GM12878 (cell line): Measurements from ENCODE around the gene INSIG1. TPM values are rescaled to one million over a fixed set of nuclear protein-coding genes. Genes with fewer than 3 reads are reported as not detected.

Experiments used
- ATAC-seq: fragments of 200-7000 bp; cut with Tn5 transposase; 3 replicates; pipeline ENCODE4 v1.9.1; 2020; ENCODE audit warnings: mild to moderate bottlenecking, moderate library complexity
- BruUV-seq: library from RNA; stranded (reverse); fragments of 400-500 nt; replicated peaks from 2 replicates; lab custom pipeline; 2021; lab: Mats Ljungman, UMichigan
- CTCF ChIA-PET: fragments of 300-600 bp; sonication (Branson Sonifier 250); formaldehyde crosslinking; extraction: SDS; loops from one replicate; lab custom pipeline; 2021; ENCODE audit warnings: inconsistent platforms; lab: Yijun Ruan, JAX
- POLR2A ChIA-PET: fragments of 350-600 bp; formaldehyde crosslinking; extraction: SDS; loops from one replicate; lab custom pipeline; 2021; ENCODE audit warnings: inconsistent platforms; lab: Charles Lee
- RAD21 ChIA-PET: fragments of 300-600 bp; sonication (Branson Sonifier 250); formaldehyde crosslinking; loops from one replicate; lab custom pipeline; 2023; ENCODE audit warnings: antibody characterized with exemption; ENCODE audit not compliant: unreplicated experiment; lab: Charles Lee
- SMC1A ChIA-PET: fragments of 300-600 bp; sonication (Branson Sonifier 250); formaldehyde crosslinking; loops from one replicate; lab custom pipeline; 2023; ENCODE audit not compliant: unreplicated experiment, uncharacterized antibody; lab: Charles Lee
- DNase-seq: peaks from one replicate; pipeline ENCODE4 v3.0.0-alpha.2; 2011; ENCODE audit warnings: low read depth, low spot score
- FAIRE-seq: peaks from 3 replicates; lab custom pipeline; 2011; peaks lifted over from hg19 to GRCh38; lab: Jason Lieb, UNC
- H2AFZ ChIP-seq: 2 replicates; pipeline ENCODE4 v1.6.0; 2011; ENCODE audit warnings: low read depth, low read length, control low read depth; ENCODE audit not compliant: control insufficient read depth
- H3K27ac ChIP-seq: 2 replicates; pipeline ENCODE4 v1.5.1; 2011; ENCODE audit warnings: control low read depth; ENCODE audit not compliant: control insufficient read depth, insufficient read depth
- H3K27me3 ChIP-seq, 2 experiments: replicated peaks in 1 of 2; 2 replicates each; pipeline versions ENCODE4 v1.6.0 to v1.6.1; 2011; ENCODE audit warnings: low read length in 1 of 2; ENCODE audit not compliant: control insufficient read depth in 2 of 2, insufficient read depth in 2 of 2
- H3K36me3 ChIP-seq, 2 experiments: 2 replicates each; pipeline ENCODE4 v1.5.1; 2011; ENCODE audit warnings: low read length in 1 of 2; ENCODE audit not compliant: control insufficient read depth in 2 of 2, insufficient read depth in 2 of 2
- H3K4me1 ChIP-seq: 2 replicates; pipeline ENCODE4 v1.6.1; 2011; ENCODE audit warnings: mild to moderate bottlenecking, low read length, moderate library complexity, mixed read lengths; ENCODE audit not compliant: control insufficient read depth, insufficient read depth
- H3K4me2 ChIP-seq: 2 replicates; pipeline ENCODE4 v1.6.0; 2011; ENCODE audit warnings: control low read depth; ENCODE audit not compliant: control insufficient read depth, insufficient read depth
- H3K4me3 ChIP-seq: fragments of 200-600 bp; sonication (generic); 2 replicates; pipeline ENCODE4 v1.5.1; 2016
- H3K79me2 ChIP-seq: 2 replicates; pipeline ENCODE4 v1.6.0; 2011; ENCODE audit warnings: low read length; ENCODE audit not compliant: control insufficient read depth, insufficient read depth
- H3K9ac ChIP-seq: 2 replicates; pipeline ENCODE4 v1.8.0; 2011; ENCODE audit warnings: low read length, control low read depth, mixed read lengths; ENCODE audit not compliant: control insufficient read depth, insufficient read depth
- H3K9me3 ChIP-seq: replicated peaks from 3 replicates; pipeline ENCODE4 v1.5.1; 2011; ENCODE audit warnings: mild to moderate bottlenecking, low read length; ENCODE audit not compliant: control insufficient read depth, insufficient read depth
- H4K20me1 ChIP-seq: 2 replicates; pipeline ENCODE4 v1.6.0; 2011; ENCODE audit not compliant: control insufficient read depth, insufficient read depth
- EP300 ChIP-seq, 2 experiments: fragments of 150-350 bp in 1 of 2; IDR thresholded peaks; 2 replicates each; pipeline ENCODE4 v1.6.1; 2011 to 2012; ENCODE audit warnings: low read depth in 2 of 2, low read length in 2 of 2, borderline replicate concordance in 1 of 2, improper control_type of control experiment in 1 of 2, inconsistent platforms in 1 of 2; ENCODE audit not compliant: control insufficient read depth in 1 of 2
- IKZF2 ChIP-seq, 2 experiments: fragments of 450-650 bp; IDR thresholded peaks; 2 replicates each; pipeline ENCODE4 v1.6.1; 2017; ENCODE audit warnings: mild to moderate bottlenecking in 2 of 2, moderate library complexity in 2 of 2
- NR2F1 ChIP-seq: fragments of 450-650 bp; conservative IDR thresholded peaks from 2 replicates; pipeline ENCODE4 v1.6.1; 2017; ENCODE audit warnings: mild to moderate bottlenecking
- RBBP5 ChIP-seq: fragments of 200-600 bp; sonication (generic); conservative IDR thresholded peaks from 2 replicates; pipeline ENCODE4 v1.6.1; 2016
- SREBF2 ChIP-seq: IDR thresholded peaks from 2 replicates; pipeline ENCODE4 v1.6.1; 2012; ENCODE audit warnings: mild to moderate bottlenecking, low read length
- TCF12 ChIP-seq: IDR thresholded peaks from 2 replicates; pipeline ENCODE4 v1.6.1; 2011; ENCODE audit warnings: low read depth, mild to moderate bottlenecking, low read length
- ZNF274 ChIP-seq: IDR thresholded peaks from one replicate; pipeline ENCODE4 v1.8.0; 2011; ENCODE audit not compliant: insufficient read length, insufficient read depth
- ZSCAN29 ChIP-seq: fragments of 450-650 bp; IDR thresholded peaks from 2 replicates; pipeline ENCODE4 v1.6.1; 2017; ENCODE audit warnings: mild to moderate bottlenecking, moderate library complexity
- WGBS: methylation state at CpG from one replicate; pipeline ENCODE4 v1.1.6; 2016; ENCODE audit warnings: low lambda C conversion rate; ENCODE audit not compliant: insufficient replicate concordance, insufficient coverage; ENCODE audit errors: missing lambda C conversion rate; 5-methylcytosine and 5-hydroxymethylcytosine counted together
- in situ Hi-C: fragments of 300-500 bp; cut with MboI; formaldehyde crosslinking; loops from 9 replicates; pipeline ENCODE4 v1.14.3; 2018; ENCODE audit warnings: mixed read lengths
- intact Hi-C: fragments of 100-400 bp; cut with micrococcal nuclease; formaldehyde crosslinking; loops from one replicate; pipeline ENCODE4 v1.14.2; 2022; ENCODE audit not compliant: unreplicated experiment
- polyA plus RNA-seq, 11 experiments: library from polyadenylated mRNA; depleted of rRNA in 4 of 11; unstranded in 6 of 11; stranded (reverse) in 5 of 11; fragments of >200 nt; fragmentation: Nextera tagmentation in 4 of 11; fragmentation: Illumina TruSeq in 1 of 11; extraction: Ambion mirVana in 4 of 11; extraction: Trizol in 1 of 11; gene quantifications; 1 replicate in 1 of 11; 2 replicates in 10 of 11; pipeline versions ENCODE4 v1.2.1 to v1.2.3, GENCODE V29; 2011 to 2016; ENCODE audit warnings: inconsistent platforms in 2 of 11, missing spikeins in 2 of 11, low read depth in 1 of 11
- total RNA-seq, 4 experiments: library from RNA; depleted of rRNA in 3 of 4; stranded (reverse); fragments of >200 nt in 3 of 4; fragmentation: Illumina TruSeq in 1 of 4; extraction: Trizol in 1 of 4; gene quantifications; 2 replicates each; pipeline versions ENCODE4 v1.2.1 to v1.2.3, GENCODE V29; 2013 to 2021
- TF ChIP-seq, protein P1 (sequence below): fragments of 450-650 bp; IDR thresholded peaks from 2 replicates; pipeline ENCODE4 v1.6.1; 2016; ENCODE audit warnings: mild to moderate bottlenecking

Gene INSIG1
- total and polyA plus RNA-seq, 10 of the 15 experiments (the other 5 are each of a cell fraction or from before 2014, with no cell fraction given) = 29.6 to 168 (median 91.1) TPM

DNA sequence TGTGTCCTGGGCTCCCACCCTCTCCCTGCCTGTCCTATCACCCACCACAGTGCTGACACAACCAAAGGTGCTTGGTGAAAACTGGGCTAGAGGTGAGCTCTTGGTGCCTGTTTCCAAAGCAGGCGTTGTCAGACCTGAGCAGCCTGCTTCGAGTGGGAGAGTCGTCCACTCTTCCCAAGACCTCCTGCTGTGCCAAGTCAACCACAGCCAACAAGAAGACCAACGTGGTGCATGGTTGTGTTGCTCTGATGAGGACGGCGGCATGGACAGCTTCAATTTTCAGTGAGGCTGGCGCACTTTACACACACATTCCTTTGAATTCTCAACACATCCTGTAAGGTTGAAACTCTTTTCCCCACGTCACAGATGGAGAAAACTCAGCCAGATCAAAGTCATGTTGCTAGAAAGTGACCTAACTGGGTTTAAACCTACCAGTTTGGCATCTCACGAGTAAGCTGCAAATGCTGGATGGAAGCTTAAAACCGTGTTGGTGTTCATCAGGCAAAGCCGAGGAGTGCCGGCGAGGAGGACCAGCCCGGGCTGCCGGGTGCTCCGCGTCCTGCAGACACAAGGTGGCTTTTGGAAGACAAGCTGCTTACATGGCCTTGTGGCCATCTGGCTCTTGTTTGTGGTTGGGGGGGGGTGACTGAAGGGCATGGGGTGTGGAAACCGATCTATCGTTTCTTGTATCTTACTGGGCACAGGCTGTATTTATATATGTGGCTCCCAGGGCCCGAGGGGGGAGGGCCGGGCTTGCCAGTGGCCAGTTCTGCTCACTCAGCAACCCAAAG, 39.3 kb downstream of the INSIG1 start:
- H3K79me2 ChIP-seq = no peaks in the 10 kb centered on the region
- in situ Hi-C loops = no loop called here
- no peak overlapping the region for H3K27ac ChIP-seq
- no peak for ATAC-seq
- peaks cover 3% of the 10 kb centered on the region; the same call in 1 of the 2 replicates for H3K4me1 ChIP-seq
- no peak overlapping the region for H3K9ac ChIP-seq
- H4K20me1 ChIP-seq = no peaks in the 10 kb centered on the region
- no peak for DNase-seq
- FAIRE-seq = no peak
- ChIA-PET RAD21 (no interaction called here), SMC1A (no interaction called here), POLR2A (no interaction called here), CTCF (no interaction called here)
- no peaks in the 10 kb centered on the region; a peak in 1 of 4 replicates for H3K27me3 ChIP-seq
- BruUV-seq = no TSS peak
- intact Hi-C loops = no loop called here
- H3K36me3 ChIP-seq = no peaks in the 10 kb centered on the region
- no peaks in the 10 kb centered on the region; the same call in 2 of the 3 replicates for H3K9me3 ChIP-seq
- no peak overlapping the region for H2AFZ ChIP-seq
- H3K4me3 ChIP-seq = no peak overlapping the region
- H3K4me2 ChIP-seq = no peak overlapping the region
- WGBS = 61% methylated on average over 19 of the region's 21 CpGs
- no peak for TF ChIP-seq TCF12
- no peak for TF ChIP-seq NR2F1
- no peak for TF ChIP-seq ZSCAN29
- TF ChIP-seq IKZF2 (IDR thresholded peaks at IDR 0.05) = no peak
- no peak for TF ChIP-seq ZNF274
- TF ChIP-seq RBBP5 = no peak
- no peak for TF ChIP-seq EP300 (IDR thresholded peaks at IDR 0.05; ENCODE audit: borderline replicate concordance in 1 of 2, control insufficient read depth in 1 of 2, low read depth in 2 of 2, low read length in 2 of 2)
- TF ChIP-seq SREBF2 = no peak
- TF ChIP-seq, protein P1, sequence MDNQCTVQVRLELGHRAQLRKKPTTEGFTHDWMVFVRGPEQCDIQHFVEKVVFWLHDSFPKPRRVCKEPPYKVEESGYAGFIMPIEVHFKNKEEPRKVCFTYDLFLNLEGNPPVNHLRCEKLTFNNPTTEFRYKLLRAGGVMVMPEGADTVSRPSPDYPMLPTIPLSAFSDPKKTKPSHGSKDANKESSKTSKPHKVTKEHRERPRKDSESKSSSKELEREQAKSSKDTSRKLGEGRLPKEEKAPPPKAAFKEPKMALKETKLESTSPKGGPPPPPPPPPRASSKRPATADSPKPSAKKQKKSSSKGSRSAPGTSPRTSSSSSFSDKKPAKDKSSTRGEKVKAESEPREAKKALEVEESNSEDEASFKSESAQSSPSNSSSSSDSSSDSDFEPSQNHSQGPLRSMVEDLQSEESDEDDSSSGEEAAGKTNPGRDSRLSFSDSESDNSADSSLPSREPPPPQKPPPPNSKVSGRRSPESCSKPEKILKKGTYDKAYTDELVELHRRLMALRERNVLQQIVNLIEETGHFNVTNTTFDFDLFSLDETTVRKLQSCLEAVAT = no peak
